Stimulated activated naive CD8-positive, alpha-beta T cell treated with anti-CD3 and anti-CD28 coated beads, Interleukin-15, amount 100 ng/mL, for 72 hours (primary cell): ENCODE measurements around the gene CERS2.

Experiments
- ATAC-seq: fragments of 150-1000 bp; cut with Tn5 transposase; 2 replicates; pipeline ENCODE4 v1.10.0; 2021; ENCODE audit warnings: mild to moderate bottlenecking, moderate library complexity
- DNase-seq, 2 donors: peaks; one replicate each; pipeline ENCODE4 v3.0.0; 2021 to 2022
- H3K27ac Mint-ChIP-seq, 2 donors: one replicate each; pipeline ENCODE4 v1.8.0; 2022; ENCODE audit warnings: mild to moderate bottlenecking in 2 of 2, mixed read lengths in 2 of 2, moderate library complexity in 2 of 2
- H3K27me3 Mint-ChIP-seq: one replicate; pipeline ENCODE4 v1.8.0; 2022; ENCODE audit warnings: mixed read lengths
- H3K4me1 Mint-ChIP-seq: one replicate; pipeline ENCODE4 v1.8.0; 2022; ENCODE audit warnings: mild to moderate bottlenecking, mixed read lengths
- H3K4me3 Mint-ChIP-seq, 2 donors: one replicate each; pipeline ENCODE4 v1.8.0; 2022; ENCODE audit warnings: mild to moderate bottlenecking in 2 of 2, mixed read lengths in 2 of 2, moderate library complexity in 1 of 2
- H3K9me3 Mint-ChIP-seq, 2 donors: one replicate each; pipeline ENCODE4 v1.8.0; 2022; ENCODE audit warnings: mixed read lengths in 2 of 2

CERS2 gene

GRCh38 chr1:150917387-150917786 is 57.2 kb downstream of the CERS2 start:
- Mint-ChIP-seq H3K27ac (no peak overlapping the region), H3K4me3 (no peak overlapping the region), H3K9me3 (no peaks in the 10 kb centered on the region), H3K4me1 (peaks cover 5% of the 10 kb centered on the region), H3K27me3 (no peaks in the 10 kb centered on the region)
- DNase-seq: no peak
- ATAC-seq: no peak
